HepG2 (cell line): ENCODE measurements around the gene LIPT1. TPM values are rescaled to one million over a fixed set of nuclear protein-coding genes. Genes with fewer than 3 reads are reported as not detected.

Source experiments
- CEBPB ChIP-seq: IDR thresholded peaks from 2 replicates; pipeline ENCODE4 v1.6.1; 2011; ENCODE audit warnings: low read depth, low read length, improper control_type of control experiment, borderline replicate concordance
- DMAP1 ChIP-seq: IDR thresholded peaks from 2 replicates; pipeline ENCODE4 v1.6.1; 2016
- DNMT3B ChIP-seq: conservative IDR thresholded peaks from 2 replicates; pipeline ENCODE4 v1.6.1; 2016; ENCODE audit warnings: missing biosample characterization, control low read depth
- GPN1 ChIP-seq: sonication (generic); formaldehyde crosslinking; IDR thresholded peaks from 2 replicates; pipeline ENCODE4 v1.5.1; 2020; ENCODE audit warnings: missing genetic modification reagents, borderline replicate concordance
- HDAC2 ChIP-seq: sonication (generic); formaldehyde crosslinking; IDR thresholded peaks from 2 replicates; pipeline ENCODE4 v1.4.0; 2020; ENCODE audit warnings: missing genetic modification reagents
- NFAT5 ChIP-seq: sonication (generic); formaldehyde crosslinking; IDR thresholded peaks from 2 replicates; pipeline ENCODE4 v1.4.0; 2020; ENCODE audit warnings: missing genetic modification reagents
- NR2F6 ChIP-seq, 2 experiments: IDR thresholded peaks; 2 replicates each; pipeline ENCODE4 v1.6.1; 2016; ENCODE audit warnings: antibody characterized with exemption in 1 of 2, mild to moderate bottlenecking in 1 of 2
- SYNCRIP ChIP-seq: fragments of 200-400 bp; formaldehyde crosslinking; IDR thresholded peaks from 2 replicates; pipeline ENCODE4 v1.6.1; 2018; ENCODE audit warnings: mild to moderate bottlenecking, low read depth, low read length; ENCODE audit not compliant: insufficient read depth
- TAF1 ChIP-seq: sonication (generic); formaldehyde crosslinking; IDR thresholded peaks from 2 replicates; pipeline ENCODE4 v1.4.0; 2020; ENCODE audit warnings: missing genetic modification reagents
- TFDP2 ChIP-seq: sonication (generic); formaldehyde crosslinking; IDR thresholded peaks from 2 replicates; pipeline ENCODE4 v1.4.0; 2020; ENCODE audit warnings: missing genetic modification reagents
- ZNF335 ChIP-seq: sonication (generic); formaldehyde crosslinking; IDR thresholded peaks from 2 replicates; pipeline ENCODE4 v1.4.0; 2020; ENCODE audit warnings: missing genetic modification reagents
- ZNF367 ChIP-seq: sonication (generic); formaldehyde crosslinking; IDR thresholded peaks from 2 replicates; pipeline ENCODE4 v1.4.0; 2020; ENCODE audit warnings: missing genetic modification reagents, borderline replicate concordance
- ZNF672 ChIP-seq: sonication (generic); formaldehyde crosslinking; IDR thresholded peaks from 2 replicates; pipeline ENCODE4 v1.8.1; 2022; ENCODE audit warnings: missing genetic modification reagents
- ZSCAN29 ChIP-seq: sonication (generic); formaldehyde crosslinking; conservative IDR thresholded peaks from 2 replicates; pipeline ENCODE4 v1.4.0; 2020; ENCODE audit warnings: mild to moderate bottlenecking, missing genetic modification reagents
- ZSCAN30 ChIP-seq: sonication (generic); formaldehyde crosslinking; IDR thresholded peaks from 2 replicates; pipeline ENCODE4 v1.5.0; 2020; ENCODE audit warnings: mild to moderate bottlenecking, missing genetic modification reagents
- polyA plus RNA-seq, 8 experiments: library from polyadenylated mRNA; depleted of rRNA in 3 of 8; stranded (reverse) in 7 of 8; unstranded in 1 of 8; fragments of >200 nt; fragmentation: Illumina TruSeq in 4 of 8; extraction: Trizol in 4 of 8; gene quantifications; 2 replicates each; pipeline versions ENCODE4 v1.2.1 to v1.2.3, GENCODE V29; 2011 to 2016; ENCODE audit warnings: low read depth in 4 of 8, missing spikeins in 1 of 8, mixed read lengths in 1 of 8; ENCODE audit not compliant: insufficient read depth in 1 of 8
- total RNA-seq, 5 experiments: library from RNA; depleted of rRNA; stranded (reverse); fragments of >200 nt; fragmentation: Illumina TruSeq; extraction: Trizol; gene quantifications; 2 replicates each; pipeline ENCODE4 v1.2.3, GENCODE V29; 2016; ENCODE audit warnings: low read depth in 1 of 5
- TF ChIP-seq, protein P1 (sequence below): sonication (generic); formaldehyde crosslinking; IDR thresholded peaks from 2 replicates; pipeline ENCODE4 v1.8.0; 2022; ENCODE audit warnings: missing genetic modification reagents, mild to moderate bottlenecking, inconsistent platforms, borderline replicate concordance
- TF ChIP-seq, protein P2 (sequence below): sonication (generic); formaldehyde crosslinking; IDR thresholded peaks from 2 replicates; pipeline ENCODE4 v1.4.0; 2020; ENCODE audit warnings: missing genetic modification reagents, borderline replicate concordance

The LIPT1 gene
- total and polyA plus RNA-seq, 2 of the 13 experiments (the other 11 are each of a cell fraction or from before 2014, with no cell fraction given), result 8.0 to 9.6 TPM

GRCh38 chr2:99180755-99181623, 26.2 kb downstream of the LIPT1 start, which contains the start of the genes MITD1 and MRPL30 (continued):
- peak; percentile 97 for TF ChIP-seq HDAC2 (CRISPR knock-in tag)
- peak; percentile 87; the same call in 1 of the 2 replicates for TF ChIP-seq DMAP1
- TF ChIP-seq CEBPB, result peak; percentile 60; the same call in 1 of the 2 replicates
- no peak for TF ChIP-seq SYNCRIP
- TF ChIP-seq ZNF672 (CRISPR knock-in tag), result no peak
- peak; percentile 48 for TF ChIP-seq NR2F6 (IDR thresholded peaks at IDR 0.05)
- TF ChIP-seq NR2F6 (CRISPR knock-in tag; IDR thresholded peaks at IDR 0.05), result peak; percentile 77
- peak; percentile 92 for TF ChIP-seq TFDP2 (CRISPR knock-in tag)
- TF ChIP-seq DNMT3B (CRISPR knock-in tag), result peak; percentile 98
- peak; percentile 10; the same call in 1 of the 2 replicates for TF ChIP-seq ZNF367 (CRISPR knock-in tag)
- peak; percentile 94 for TF ChIP-seq ZNF335
- TF ChIP-seq TAF1 (CRISPR knock-in tag), result peak; percentile 98
- TF ChIP-seq ZSCAN29 (CRISPR knock-in tag), result 0 out of 2 replicates have a peak, but pooled peaks have one; percentile 43
- TF ChIP-seq ZSCAN30 (CRISPR knock-in tag), result no peak
- TF ChIP-seq GPN1 (CRISPR knock-in tag), result 0 out of 2 replicates have a peak, but pooled peaks have one; percentile 16
- TF ChIP-seq, protein P1, sequence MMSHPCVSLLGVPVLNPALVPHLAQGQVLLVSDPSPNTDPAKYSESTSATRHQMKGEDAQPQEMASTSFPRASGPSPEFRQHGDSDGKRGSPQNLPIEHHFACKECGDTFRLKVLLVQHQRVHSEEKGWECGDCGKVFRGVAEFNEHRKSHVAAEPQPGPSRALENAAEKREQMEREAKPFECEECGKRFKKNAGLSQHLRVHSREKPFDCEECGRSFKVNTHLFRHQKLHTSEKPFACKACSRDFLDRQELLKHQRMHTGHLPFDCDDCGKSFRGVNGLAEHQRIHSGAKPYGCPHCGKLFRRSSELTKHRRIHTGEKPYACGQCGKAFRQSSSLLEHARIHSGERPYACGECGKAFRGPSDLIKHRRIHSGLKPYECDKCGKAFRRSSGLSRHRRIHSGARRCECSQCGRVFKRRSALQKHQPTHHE (CRISPR knock-in tag), result 0 out of 2 replicates have a peak, but pooled peaks have one; percentile 94
- TF ChIP-seq, protein P2, sequence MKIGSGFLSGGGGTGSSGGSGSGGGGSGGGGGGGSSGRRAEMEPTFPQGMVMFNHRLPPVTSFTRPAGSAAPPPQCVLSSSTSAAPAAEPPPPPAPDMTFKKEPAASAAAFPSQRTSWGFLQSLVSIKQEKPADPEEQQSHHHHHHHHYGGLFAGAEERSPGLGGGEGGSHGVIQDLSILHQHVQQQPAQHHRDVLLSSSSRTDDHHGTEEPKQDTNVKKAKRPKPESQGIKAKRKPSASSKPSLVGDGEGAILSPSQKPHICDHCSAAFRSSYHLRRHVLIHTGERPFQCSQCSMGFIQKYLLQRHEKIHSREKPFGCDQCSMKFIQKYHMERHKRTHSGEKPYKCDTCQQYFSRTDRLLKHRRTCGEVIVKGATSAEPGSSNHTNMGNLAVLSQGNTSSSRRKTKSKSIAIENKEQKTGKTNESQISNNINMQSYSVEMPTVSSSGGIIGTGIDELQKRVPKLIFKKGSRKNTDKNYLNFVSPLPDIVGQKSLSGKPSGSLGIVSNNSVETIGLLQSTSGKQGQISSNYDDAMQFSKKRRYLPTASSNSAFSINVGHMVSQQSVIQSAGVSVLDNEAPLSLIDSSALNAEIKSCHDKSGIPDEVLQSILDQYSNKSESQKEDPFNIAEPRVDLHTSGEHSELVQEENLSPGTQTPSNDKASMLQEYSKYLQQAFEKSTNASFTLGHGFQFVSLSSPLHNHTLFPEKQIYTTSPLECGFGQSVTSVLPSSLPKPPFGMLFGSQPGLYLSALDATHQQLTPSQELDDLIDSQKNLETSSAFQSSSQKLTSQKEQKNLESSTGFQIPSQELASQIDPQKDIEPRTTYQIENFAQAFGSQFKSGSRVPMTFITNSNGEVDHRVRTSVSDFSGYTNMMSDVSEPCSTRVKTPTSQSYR (CRISPR knock-in tag), result no peak; the same call in 1 of the 2 replicates
- TF ChIP-seq NFAT5 (CRISPR knock-in tag), result peak; percentile 95
